ENCODE data around the gene CLEC4G. TPM values are rescaled to one million over a fixed set of nuclear protein-coding genes. Genes with fewer than 3 reads are reported as not detected.

The CLEC4G gene
- total RNA-seq, 1 experiment from 2014 or later = not detected

GRCh38 chr19:7779631-7780486 is 47.9 kb upstream of the CLEC4G start:
- CTCF ChIA-PET = interaction anchor here (0.6 kb wide), 1 partner anchor 20 kb away, joined by 4 read pairs; no protein-coding TSS in a partner anchor
- POLR2A ChIA-PET (ENCODE audit: unreplicated experiment) = interaction anchor here (0.6 kb wide), 1 partner anchor 151 kb away, joined by 3 read pairs; no protein-coding TSS in a partner anchor
- no peak overlapping the region for H3K4me2 ChIP-seq (ENCODE audit: low read length)

GRCh38 chr19:7778081-7778480 is 46.2 kb upstream of the CLEC4G start:
- H3K4me1 ChIP-seq (ENCODE audit: insufficient read depth, low read length) = no peaks in the 10 kb centered on the region; the same call in 1 of the 2 replicates
- no peak overlapping the region for H3K27ac ChIP-seq (ENCODE audit: low read length)
- H3K27me3 ChIP-seq (ENCODE audit: low read length) = peaks cover 46% of the 10 kb centered on the region
- POLR2A ChIA-PET (ENCODE audit: unreplicated experiment) = no interaction called here
- H4K20me1 ChIP-seq (ENCODE audit: low read length) = no peaks in the 10 kb centered on the region
- CTCF ChIA-PET = interaction anchor here (0.7 kb wide), 2 partner anchors 129 to 145 kb away, joined by 8 to 9 read pairs; no protein-coding TSS in a partner anchor
- H3F3A ChIP-seq (ENCODE audit: low read length, unreplicated experiment) = peaks cover 3% of the 10 kb centered on the region
- no peak overlapping the region for H3K4me2 ChIP-seq (ENCODE audit: low read length)
- TF ChIP-seq CTCF (conservative IDR thresholded peaks at IDR 0.05; ENCODE audit: low read depth, low read length) (no peak), EZH2phosphoT487 (IDR thresholded peaks at IDR 0.05; ENCODE audit: borderline replicate concordance, low read length) (no peak), EZH2 (IDR thresholded peaks at IDR 0.05; ENCODE audit: low read length, unreplicated experiment) (no peak)
- ATAC-seq (no peak), DNase-seq (no peak)
- no TSS peak for BruUV-seq (replicated peaks)
- no peaks in the 10 kb centered on the region for H3K79me2 ChIP-seq (ENCODE audit: low read length)
- no peaks in the 10 kb centered on the region for H3K9me2 ChIP-seq (replicated peaks; ENCODE audit: low read length)
- intact Hi-C loops (cut with micrococcal nuclease) = no loop called here
- H2AFZ ChIP-seq (ENCODE audit: low read length) = peak overlapping the region; percentile 12; the same call in 1 of the 2 replicates
- no peaks in the 10 kb centered on the region for H3K36me3 ChIP-seq (ENCODE audit: low read depth, low read length)
- no peak overlapping the region for H3K4me3 ChIP-seq (ENCODE audit: low read length)
- no peaks in the 10 kb centered on the region for H3K9me3 ChIP-seq (ENCODE audit: low read length)
- H3K9ac ChIP-seq (ENCODE audit: low read length) = no peak overlapping the region

More at GRCh38 chr19:7779631-7780486, 47.9 kb upstream of the CLEC4G start:
- ATAC-seq (no peak), DNase-seq (no peak)
- no peak overlapping the region for H2AFZ ChIP-seq (ENCODE audit: low read length)
- intact Hi-C loops (cut with micrococcal nuclease) = no loop called here
- H3K9ac ChIP-seq (ENCODE audit: low read length) = no peak overlapping the region
- H3K9me3 ChIP-seq (ENCODE audit: low read length) = no peaks in the 10 kb centered on the region
- H3K79me2 ChIP-seq (ENCODE audit: low read length) = no peaks in the 10 kb centered on the region
- H3K4me3 ChIP-seq (ENCODE audit: low read length) = no peak overlapping the region
- no peak overlapping the region for H3K27ac ChIP-seq (ENCODE audit: low read length)
- no TSS peak for BruUV-seq (replicated peaks)
- TF ChIP-seq CTCF (conservative IDR thresholded peaks at IDR 0.05; ENCODE audit: low read depth, low read length) (no peak), EZH2phosphoT487 (IDR thresholded peaks at IDR 0.05; ENCODE audit: borderline replicate concordance, low read length) (no peak), EZH2 (IDR thresholded peaks at IDR 0.05; ENCODE audit: low read length, unreplicated experiment) (no peak)
- H3K9me2 ChIP-seq (replicated peaks; ENCODE audit: low read length) = no peaks in the 10 kb centered on the region
- peaks cover 46% of the 10 kb centered on the region for H3K27me3 ChIP-seq (ENCODE audit: low read length)
- H3F3A ChIP-seq (ENCODE audit: low read length, unreplicated experiment) = peaks cover 3% of the 10 kb centered on the region
- no peaks in the 10 kb centered on the region for H3K36me3 ChIP-seq (ENCODE audit: low read depth, low read length)
- H3K4me1 ChIP-seq (ENCODE audit: insufficient read depth, low read length) = peaks cover 10% of the 10 kb centered on the region
- H4K20me1 ChIP-seq (ENCODE audit: low read length) = no peaks in the 10 kb centered on the region

- POLR2A ChIA-PET (ENCODE audit: unreplicated experiment) = no interaction called here
- ATAC-seq = no peak
Measured at GRCh38 chr19:7775761-7776160, 43.9 kb upstream of the CLEC4G start.

More at GRCh38 chr19:7775761-7776160, 43.9 kb upstream of the CLEC4G start:
- Histone ChIP-seq H3K27ac (ENCODE audit: low read length) (no peak overlapping the region), H3K9me2 (replicated peaks; ENCODE audit: low read length) (no peaks in the 10 kb centered on the region), H3K4me2 (ENCODE audit: low read length) (no peak overlapping the region), H3K79me2 (ENCODE audit: low read length) (no peaks in the 10 kb centered on the region), H4K20me1 (ENCODE audit: low read length) (no peaks in the 10 kb centered on the region), H3F3A (ENCODE audit: low read length, unreplicated experiment) (peaks cover 3% of the 10 kb centered on the region), H2AFZ (ENCODE audit: low read length) (no peak overlapping the region), H3K36me3 (ENCODE audit: low read depth, low read length) (no peaks in the 10 kb centered on the region), H3K9ac (ENCODE audit: low read length) (no peak overlapping the region), H3K27me3 (ENCODE audit: low read length) (peaks cover 44% of the 10 kb centered on the region), H3K4me1 (ENCODE audit: insufficient read depth, low read length) (no peaks in the 10 kb centered on the region), H3K9me3 (ENCODE audit: low read length) (no peaks in the 10 kb centered on the region), H3K4me3 (ENCODE audit: low read length) (no peak overlapping the region)
- no peak for TF ChIP-seq EZH2 (IDR thresholded peaks at IDR 0.05; ENCODE audit: low read length, unreplicated experiment)
- TF ChIP-seq CTCF (conservative IDR thresholded peaks at IDR 0.05; ENCODE audit: low read depth, low read length) = no peak
- TF ChIP-seq EZH2phosphoT487 (IDR thresholded peaks at IDR 0.05; ENCODE audit: borderline replicate concordance, low read length) = no peak
- intact Hi-C loops (cut with micrococcal nuclease) = no loop called here
- DNase-seq = no peak
- CTCF ChIA-PET = no interaction called here
- BruUV-seq (replicated peaks) = no TSS peak

Measured in PC-3 (cell line).